Uterus (tissue), 4 donors: ENCODE data around the gene MBNL1. TPM values are rescaled to one million over a fixed set of nuclear protein-coding genes. Genes with fewer than 3 reads are reported as not detected.

Source experiments
- DNase-seq, 2 donors: peaks; one replicate each; pipeline ENCODE4 v3.0.0-alpha.2; 2019 to 2020
- H3K27ac ChIP-seq, 2 donors: fragments of 200-600 bp; sonication (generic); 1 replicate in 1 of 2; 2 replicates in 1 of 2; pipeline ENCODE4 v1.5.1; 2016 to 2018
- H3K27me3 ChIP-seq, 2 donors: fragments of 200-600 bp; sonication (generic); one replicate each; pipeline ENCODE4 v1.5.1; 2018 to 2019; ENCODE audit warnings: control low read depth in 1 of 2
- H3K36me3 ChIP-seq, 2 donors: fragments of 200-600 bp; sonication (generic); one replicate each; pipeline ENCODE4 v1.5.1; 2019; ENCODE audit warnings: control low read depth in 1 of 2
- H3K4me1 ChIP-seq, 2 donors: fragments of 200-600 bp; sonication (generic); one replicate each; pipeline ENCODE4 v1.5.1; 2018 to 2019; ENCODE audit warnings: control low read depth in 1 of 2
- H3K4me3 ChIP-seq, 2 donors: fragments of 200-600 bp; sonication (generic); 1 replicate in 1 of 2; 2 replicates in 1 of 2; pipeline ENCODE4 v1.5.1; 2018 to 2019; ENCODE audit warnings: mild to moderate bottlenecking in 1 of 2
- H3K9me3 ChIP-seq, 2 donors: fragments of 200-600 bp; sonication (generic); one replicate each; pipeline ENCODE4 v1.5.1; 2019; ENCODE audit warnings: control low read depth in 1 of 2
- CTCF ChIP-seq, 4 experiments: fragments of 200-600 bp in 2 of 4; fragments of 450-650 bp in 2 of 4; sonication (generic) in 2 of 4; IDR thresholded peaks; one replicate each; pipeline ENCODE4 v1.5.1; 2016 to 2019; ENCODE audit warnings: antibody characterized with exemption in 4 of 4, mild to moderate bottlenecking in 2 of 4, moderate library complexity in 1 of 4
- POLR2A ChIP-seq, 2 donors: fragments of 450-650 bp; IDR thresholded peaks; one replicate each; pipeline ENCODE4 v1.6.1; 2016; ENCODE audit warnings: antibody characterized with exemption in 2 of 2, mild to moderate bottlenecking in 1 of 2, moderate library complexity in 1 of 2
- intact Hi-C: fragments of 100-400 bp; cut with DNase I; formaldehyde crosslinking; loops from one replicate; pipeline ENCODE4 v1.15.1; 2023; ENCODE audit warnings: low total_unique reads
- total RNA-seq, 4 donors: library from RNA; depleted of rRNA in 3 of 4; stranded (reverse); fragments of >200 nt in 3 of 4; gene quantifications; one replicate each; pipeline versions ENCODE4 v1.1.0 to v1.2.4, GENCODE V29; 2014 to 2023
- donor health status: DM: yes; HTN: yes; CAD: no.

The MBNL1 gene
- total RNA-seq, 4 donors from 2014 or later = 219 to 470 (median 243) TPM

GRCh38 chr3:152307829-152308474 lies 39.2 kb downstream of the MBNL1 start:
- no peaks in the 10 kb centered on the region for H3K27me3 ChIP-seq
- no peaks in the 10 kb centered on the region for H3K36me3 ChIP-seq
- H3K4me1 ChIP-seq = peaks cover 3 to 18% of the 10 kb centered on the region in 2 donors
- no peak for DNase-seq
- peak overlapping the region; percentile 83 to 92 for H3K27ac ChIP-seq
- TF ChIP-seq CTCF (IDR thresholded peaks at IDR 0.05) (no peak), POLR2A (IDR thresholded peaks at IDR 0.05) (no peak)
- H3K4me3 ChIP-seq = no peak overlapping the region
- intact Hi-C loops = no loop called here
- no peaks in the 10 kb centered on the region for H3K9me3 ChIP-seq

- no peak for DNase-seq
- no peak overlapping the region for H3K4me3 ChIP-seq
- H3K27ac ChIP-seq = peak overlapping the region; percentile 83 to 92
- no peaks in the 10 kb centered on the region for H3K36me3 ChIP-seq
- H3K27me3 ChIP-seq = no peaks in the 10 kb centered on the region
- H3K4me1 ChIP-seq = peaks cover 3 to 18% of the 10 kb centered on the region in 2 donors
- no peak for TF ChIP-seq CTCF (IDR thresholded peaks at IDR 0.05)
- no peak for TF ChIP-seq POLR2A (IDR thresholded peaks at IDR 0.05)
- intact Hi-C loops = no loop called here
- no peaks in the 10 kb centered on the region for H3K9me3 ChIP-seq
Measured at GRCh38 chr3:152308475-152308844, 39.7 kb downstream of the MBNL1 start.

GRCh38 chr3:152309031-152309430 lies 40.3 kb downstream of the MBNL1 start:
- H3K4me1 ChIP-seq = peaks cover 0 to 18% of the 10 kb centered on the region in 2 donors
- no peaks in the 10 kb centered on the region for H3K36me3 ChIP-seq
- no peaks in the 10 kb centered on the region for H3K9me3 ChIP-seq
- H3K4me3 ChIP-seq = no peak overlapping the region
- intact Hi-C loops = no loop called here
- peak overlapping the region; percentile 83 to 92 for H3K27ac ChIP-seq
- H3K27me3 ChIP-seq = no peaks in the 10 kb centered on the region
- DNase-seq = no peak
- TF ChIP-seq POLR2A (IDR thresholded peaks at IDR 0.05) = no peak
- no peak for TF ChIP-seq CTCF (IDR thresholded peaks at IDR 0.05)

- no peaks in the 10 kb centered on the region for H3K9me3 ChIP-seq
- H3K27me3 ChIP-seq = no peaks in the 10 kb centered on the region
- no peak for TF ChIP-seq CTCF (IDR thresholded peaks at IDR 0.05)
- TF ChIP-seq POLR2A (IDR thresholded peaks at IDR 0.05) = no peak
- DNase-seq = no peak
- H3K4me1 ChIP-seq = peaks cover 0 to 18% of the 10 kb centered on the region in 2 donors
- intact Hi-C loops = no loop called here
- no peak overlapping the region for H3K4me3 ChIP-seq
- H3K27ac ChIP-seq = peak overlapping the region; percentile 83 to 92
- no peaks in the 10 kb centered on the region for H3K36me3 ChIP-seq
Measured at GRCh38 chr3:152309535-152310307, 41.0 kb downstream of the MBNL1 start.

- intact Hi-C loops = no loop called here
- Histone ChIP-seq H3K36me3 (no peaks in the 10 kb centered on the region), H3K27me3 (no peaks in the 10 kb centered on the region), H3K4me1 (peaks cover 3 to 8% of the 10 kb centered on the region in 2 donors), H3K4me3 (no peak overlapping the region), H3K27ac (peak overlapping the region; percentile 8 to 83), H3K9me3 (no peaks in the 10 kb centered on the region)
- TF ChIP-seq POLR2A (IDR thresholded peaks at IDR 0.05) (no peak), CTCF (IDR thresholded peaks at IDR 0.05) (no peak)
- DNase-seq = no peak
Measured at GRCh38 chr3:152313430-152313829, 44.7 kb downstream of the MBNL1 start.
